Mammary epithelial cell (primary cell): ENCODE measurements around the gene CA10.

Experiments
- EZH2 ChIP-seq: IDR thresholded peaks from 2 replicates; pipeline ENCODE4 v1.6.1; 2012; ENCODE audit warnings: low read length, inconsistent platforms, borderline replicate concordance
- TF ChIP-seq, protein P1 (sequence below), 2 donors: IDR thresholded peaks in 1 of 2; conservative IDR thresholded peaks in 1 of 2; 2 replicates each; pipeline ENCODE4 v1.5.1; 2011 to 2012; ENCODE audit warnings: inconsistent platforms in 2 of 2, low read length in 2 of 2, mild to moderate bottlenecking in 2 of 2, control low read depth in 1 of 2, low read depth in 1 of 2; ENCODE audit not compliant: insufficient read depth in 1 of 2; ENCODE audit errors: extremely low read depth in 1 of 2

DNA sequence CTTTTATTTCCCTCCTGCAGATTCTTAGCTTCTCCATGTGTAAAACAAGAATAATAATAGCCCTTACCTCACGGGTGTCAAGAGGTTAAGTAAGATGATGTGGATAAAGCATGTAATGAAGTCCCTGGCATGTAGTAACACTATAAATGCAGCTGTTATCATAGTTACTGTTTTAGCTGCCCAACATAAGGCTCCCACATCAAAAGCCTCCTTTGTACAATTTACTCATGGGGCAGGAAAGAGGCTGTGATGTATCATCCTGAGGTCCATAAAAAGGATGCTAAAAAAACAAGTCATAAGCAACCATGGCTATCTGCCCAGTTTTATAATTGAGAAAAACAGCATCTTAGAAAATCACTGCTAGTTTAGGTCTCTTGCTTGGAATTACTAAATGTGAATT, 339.7 kb downstream of the CA10 start:
- TF ChIP-seq, protein P1, sequence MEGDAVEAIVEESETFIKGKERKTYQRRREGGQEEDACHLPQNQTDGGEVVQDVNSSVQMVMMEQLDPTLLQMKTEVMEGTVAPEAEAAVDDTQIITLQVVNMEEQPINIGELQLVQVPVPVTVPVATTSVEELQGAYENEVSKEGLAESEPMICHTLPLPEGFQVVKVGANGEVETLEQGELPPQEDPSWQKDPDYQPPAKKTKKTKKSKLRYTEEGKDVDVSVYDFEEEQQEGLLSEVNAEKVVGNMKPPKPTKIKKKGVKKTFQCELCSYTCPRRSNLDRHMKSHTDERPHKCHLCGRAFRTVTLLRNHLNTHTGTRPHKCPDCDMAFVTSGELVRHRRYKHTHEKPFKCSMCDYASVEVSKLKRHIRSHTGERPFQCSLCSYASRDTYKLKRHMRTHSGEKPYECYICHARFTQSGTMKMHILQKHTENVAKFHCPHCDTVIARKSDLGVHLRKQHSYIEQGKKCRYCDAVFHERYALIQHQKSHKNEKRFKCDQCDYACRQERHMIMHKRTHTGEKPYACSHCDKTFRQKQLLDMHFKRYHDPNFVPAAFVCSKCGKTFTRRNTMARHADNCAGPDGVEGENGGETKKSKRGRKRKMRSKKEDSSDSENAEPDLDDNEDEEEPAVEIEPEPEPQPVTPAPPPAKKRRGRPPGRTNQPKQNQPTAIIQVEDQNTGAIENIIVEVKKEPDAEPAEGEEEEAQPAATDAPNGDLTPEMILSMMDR (conservative IDR thresholded peaks at IDR 0.05 in 1 of 2, IDR thresholded peaks at IDR 0.05 in 1 of 2; ENCODE audit: extremely low read depth in 1 of 2, insufficient read depth in 1 of 2, low read depth in 1 of 2, low read length in 2 of 2), result no peak
- no peak for TF ChIP-seq EZH2
